Islet precursor cell (in vitro differentiated cells): ENCODE data around the gene SERPING1.

Source experiments
- DNase-seq: peaks from one replicate; pipeline ENCODE4 v3.0.0-alpha.2; 2018

The SERPING1 gene

GRCh38 chr11:57597916-57598830 lies 688 bp downstream of the SERPING1 start:
- DNase-seq, result peak; percentile 94

GRCh38 chr11:57598831-57599155 lies 1.3 kb downstream of the SERPING1 start:
- no peak for DNase-seq

GRCh38 chr11:57599381-57599780 lies 1.9 kb downstream of the SERPING1 start:
- no peak for DNase-seq

DNA sequence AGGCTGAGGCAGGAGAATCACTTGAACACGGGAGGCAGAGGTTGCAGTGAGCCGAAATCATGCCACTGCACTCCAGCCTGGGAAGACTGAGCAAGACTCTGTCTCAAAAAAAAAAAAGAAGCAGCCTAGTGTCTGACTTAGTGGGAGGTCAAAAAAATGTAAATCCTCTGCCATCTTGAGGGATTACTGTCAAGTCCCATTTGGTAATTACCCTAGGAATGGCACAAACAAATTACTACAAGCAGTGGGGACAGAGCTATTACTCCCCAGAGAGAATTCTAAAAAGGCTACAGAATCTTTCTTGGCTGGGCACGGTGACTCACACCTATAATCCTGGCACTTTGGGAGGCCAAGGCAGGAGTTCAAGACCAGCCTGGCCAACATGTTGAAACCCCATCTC lies 3.8 kb downstream of the SERPING1 start:
- DNase-seq, result no peak

DNA sequence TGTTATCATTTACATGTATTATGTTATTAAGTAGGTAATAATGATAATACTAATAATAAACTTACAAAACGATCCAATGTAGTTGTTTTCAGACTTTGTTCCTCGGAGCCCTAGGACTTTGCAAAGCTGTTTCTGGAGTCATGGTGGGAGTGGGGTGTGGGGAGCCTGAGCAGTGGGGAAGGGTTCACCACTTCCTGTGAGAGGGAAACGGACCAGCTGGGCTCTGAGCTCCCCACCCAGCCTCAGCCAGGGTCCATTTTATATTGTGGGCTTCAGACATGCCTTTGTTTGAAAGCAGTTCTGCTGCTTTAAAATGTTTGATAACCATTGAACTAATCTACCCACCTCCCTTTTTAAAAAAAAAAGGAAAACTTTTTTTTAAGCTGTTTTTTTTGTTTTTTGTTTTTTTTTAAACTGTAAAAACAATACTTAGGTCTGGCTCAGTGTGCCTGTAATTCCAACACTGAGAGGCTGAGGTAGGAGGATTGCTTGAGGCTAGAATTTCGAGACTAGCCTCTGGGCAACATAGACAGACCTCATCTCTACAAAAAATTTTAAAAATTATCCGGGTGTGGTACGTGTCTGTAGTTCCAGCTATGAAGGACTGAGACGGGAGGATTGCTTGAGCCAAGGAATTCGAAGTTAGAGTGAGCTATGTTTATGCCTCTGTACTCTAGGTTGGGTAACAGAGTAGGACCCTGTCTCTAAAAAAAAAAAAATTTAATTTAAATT lies 7.0 kb downstream of the SERPING1 start:
- DNase-seq, result no peak

DNA sequence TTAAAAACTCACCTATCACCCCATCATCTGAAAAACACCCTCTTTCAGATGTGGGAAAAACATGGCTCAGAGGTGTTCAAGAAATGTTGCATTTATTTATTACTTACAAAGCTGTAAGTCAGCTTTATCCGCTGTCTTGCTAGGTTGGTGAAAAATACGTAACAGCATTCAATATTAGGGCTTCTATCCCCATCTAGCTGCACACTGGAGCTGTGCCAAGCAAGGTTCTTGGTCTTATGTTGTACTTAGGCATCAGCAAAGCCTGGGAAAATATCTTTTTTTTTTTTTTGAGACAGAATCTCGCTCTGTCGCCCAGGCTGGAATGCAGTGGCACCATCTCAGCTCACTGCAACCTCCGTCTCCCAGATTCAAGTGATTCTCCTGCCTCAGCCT lies 7.5 kb downstream of the SERPING1 start:
- DNase-seq, result no peak

- DNase-seq, result no peak
These were observed 12.7 kb downstream of the SERPING1 start for GRCh38 chr11:57610170-57610569.

DNA sequence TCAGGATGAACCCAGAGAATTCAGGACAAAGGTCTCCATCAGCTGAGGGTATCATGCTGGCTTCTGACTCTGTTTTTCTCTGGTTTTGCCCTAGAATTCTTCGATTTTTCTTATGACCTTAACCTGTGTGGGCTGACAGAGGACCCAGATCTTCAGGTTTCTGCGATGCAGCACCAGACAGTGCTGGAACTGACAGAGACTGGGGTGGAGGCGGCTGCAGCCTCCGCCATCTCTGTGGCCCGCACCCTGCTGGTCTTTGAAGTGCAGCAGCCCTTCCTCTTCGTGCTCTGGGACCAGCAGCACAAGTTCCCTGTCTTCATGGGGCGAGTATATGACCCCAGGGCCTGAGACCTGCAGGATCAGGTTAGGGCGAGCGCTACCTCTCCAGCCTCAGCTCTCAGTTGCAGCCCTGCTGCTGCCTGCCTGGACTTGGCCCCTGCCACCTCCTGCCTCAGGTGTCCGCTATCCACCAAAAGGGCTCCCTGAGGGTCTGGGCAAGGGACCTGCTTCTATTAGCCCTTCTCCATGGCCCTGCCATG lies 16.8 kb downstream of the SERPING1 start:
- DNase-seq, result no peak

DNA sequence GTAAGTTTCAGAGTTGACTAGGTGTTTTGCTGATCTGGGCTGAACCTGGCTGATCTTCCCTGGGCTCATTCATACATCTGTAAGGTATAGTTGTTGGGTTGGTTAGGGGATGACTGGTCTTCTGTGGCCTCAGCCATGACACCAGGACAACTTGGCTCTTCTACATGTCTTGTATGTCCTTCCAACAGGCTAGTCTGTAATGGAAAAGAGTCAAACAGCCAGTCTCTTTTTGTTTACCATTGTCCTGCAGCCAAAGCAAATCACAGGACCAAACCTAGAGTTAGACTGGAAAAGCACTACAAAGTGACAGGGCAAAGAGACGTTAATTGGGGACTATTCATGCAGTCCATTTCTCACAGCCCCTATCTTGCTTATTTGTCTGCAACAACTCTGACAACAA lies 17.8 kb downstream of the SERPING1 start:
- no peak for DNase-seq

- no peak for DNase-seq
These were observed 19.1 kb downstream of the SERPING1 start for GRCh38 chr11:57616595-57616994.

- DNase-seq, result no peak
These were observed 21.0 kb downstream of the SERPING1 start for GRCh38 chr11:57618438-57618837.

GRCh38 chr11:57619331-57619730 lies 21.8 kb downstream of the SERPING1 start:
- DNase-seq, result no peak

DNA sequence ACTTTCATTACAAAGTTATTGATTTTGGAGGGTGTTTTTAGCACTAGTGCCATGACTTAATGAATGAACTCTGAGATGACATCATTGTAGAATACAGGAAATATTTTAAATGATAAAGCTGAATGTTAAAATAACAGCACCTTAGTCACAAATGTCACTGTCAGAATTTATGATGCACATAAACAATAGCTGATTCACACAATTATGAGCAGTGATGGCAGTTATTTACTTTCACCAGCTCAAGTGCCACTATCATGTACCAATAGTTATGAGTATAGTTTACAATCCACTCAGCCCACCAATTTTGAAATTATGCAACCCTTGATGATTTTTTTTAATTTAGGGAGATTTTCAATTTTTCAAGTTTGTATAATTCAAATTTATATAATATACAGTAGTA lies 23.0 kb downstream of the SERPING1 start:
- no peak for DNase-seq

GRCh38 chr11:57622263-57622662 lies 24.8 kb downstream of the SERPING1 start:
- no peak for DNase-seq

GRCh38 chr11:57624864-57625263 lies 27.4 kb downstream of the SERPING1 start:
- no peak for DNase-seq

GRCh38 chr11:57626895-57627294 lies 29.4 kb downstream of the SERPING1 start:
- DNase-seq, result no peak

GRCh38 chr11:57630171-57630570 lies 32.7 kb downstream of the SERPING1 start:
- DNase-seq, result no peak

- DNase-seq, result no peak
These were observed 34.6 kb downstream of the SERPING1 start for GRCh38 chr11:57632116-57632515.

DNA sequence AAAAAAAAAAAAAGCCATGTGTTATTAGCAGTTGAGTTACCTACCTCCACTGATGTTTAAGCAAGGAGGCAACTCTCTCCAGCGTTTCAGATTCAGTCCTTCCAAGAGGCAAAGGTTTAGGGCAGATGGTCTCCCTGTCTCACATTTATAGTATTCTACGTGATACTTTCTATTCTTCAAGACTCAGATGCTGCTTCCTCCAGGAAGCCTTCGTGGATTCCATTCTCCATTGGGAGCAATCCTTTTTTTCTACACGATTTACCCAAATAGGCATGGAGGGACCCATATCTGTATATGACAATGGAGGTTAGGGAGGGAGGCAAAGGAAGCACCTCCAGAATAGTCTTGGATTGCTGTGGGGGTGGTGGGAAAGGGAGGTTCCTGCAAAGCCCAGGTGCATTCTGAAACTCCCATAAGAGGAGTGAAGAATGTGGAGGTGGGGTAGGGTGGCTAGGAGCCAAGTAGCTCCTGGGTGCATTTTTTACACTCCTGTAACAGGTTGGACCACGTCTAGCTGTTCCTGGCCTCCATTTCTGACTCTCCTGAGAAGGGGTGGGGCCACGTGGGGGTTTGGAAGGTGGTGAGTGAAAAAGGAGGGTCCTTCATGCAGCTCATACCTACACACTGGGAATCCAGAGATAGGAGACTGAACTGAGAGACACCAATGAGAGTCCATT lies 36.0 kb downstream of the SERPING1 start:
- DNase-seq, result no peak

DNA sequence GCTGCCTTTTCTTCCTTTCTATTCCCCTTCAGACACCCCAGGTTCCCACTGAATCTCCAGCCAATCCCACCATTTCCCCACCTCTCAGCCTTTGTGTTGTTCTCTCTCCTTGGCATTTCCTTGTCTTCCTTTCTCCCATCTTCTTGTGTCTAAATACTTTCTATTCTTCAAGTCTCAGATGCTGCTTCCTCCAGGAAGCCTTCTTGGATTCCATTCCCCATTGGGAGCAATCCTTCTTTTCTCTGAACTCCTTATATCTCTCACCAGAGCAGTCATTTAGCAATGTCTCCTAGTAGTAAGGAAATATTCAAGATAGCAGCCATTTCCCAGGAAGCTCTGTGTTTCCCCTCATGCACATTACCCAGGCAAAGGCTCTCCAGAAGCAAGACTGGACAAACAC lies 36.8 kb downstream of the SERPING1 start:
- DNase-seq, result no peak

- DNase-seq, result no peak
These were observed 37.8 kb downstream of the SERPING1 start for GRCh38 chr11:57635246-57635645.

GRCh38 chr11:57637626-57638004 lies 40.1 kb downstream of the SERPING1 start:
- peak; percentile 95 for DNase-seq

- DNase-seq, result peak; percentile 95
These were observed 40.7 kb downstream of the SERPING1 start for GRCh38 chr11:57638005-57638781.
